ENCODE measurements around the gene ZNF865. TPM values are rescaled to one million over a fixed set of nuclear protein-coding genes. Genes with fewer than 3 reads are reported as not detected.

Gene ZNF865
- total RNA-seq, 1 donor from 2014 or later = 18.9 TPM

- Mint-ChIP-seq H3K9me3 (no peaks in the 10 kb centered on the region), H3K4me3 (peak overlapping the region; percentile 28), H3K27me3 (no peaks in the 10 kb centered on the region), H3K36me3 (ENCODE audit: low read depth) (peaks cover 28% of the 10 kb centered on the region), H3K4me1 (peaks cover 69% of the 10 kb centered on the region), H3K27ac (peak overlapping the region; percentile 53)
- POLR2A ChIA-PET = interaction anchor here (0.7 to 4.7 kb wide), 4 partner anchors 9 to 391 kb away, joined by 3 to 47 read pairs (median 4); partner anchors contain the start of genes HSPBP1 and U2AF2
- DNase-seq (no peak), ATAC-seq (ENCODE audit: low read depth) (no peak)
- intact Hi-C loops (cut with micrococcal nuclease) = loop anchor here (10.0 kb wide), 2 partner anchors 669 to 1181 kb away; partner anchors contain the start of genes LENG9 and ZSCAN5A
- CTCF ChIA-PET = interaction anchor here (4.4 kb wide), 1 partner anchor 12 kb away, joined by 33 read pairs; no protein-coding TSS in a partner anchor
- TF ChIP-seq, protein P1, sequence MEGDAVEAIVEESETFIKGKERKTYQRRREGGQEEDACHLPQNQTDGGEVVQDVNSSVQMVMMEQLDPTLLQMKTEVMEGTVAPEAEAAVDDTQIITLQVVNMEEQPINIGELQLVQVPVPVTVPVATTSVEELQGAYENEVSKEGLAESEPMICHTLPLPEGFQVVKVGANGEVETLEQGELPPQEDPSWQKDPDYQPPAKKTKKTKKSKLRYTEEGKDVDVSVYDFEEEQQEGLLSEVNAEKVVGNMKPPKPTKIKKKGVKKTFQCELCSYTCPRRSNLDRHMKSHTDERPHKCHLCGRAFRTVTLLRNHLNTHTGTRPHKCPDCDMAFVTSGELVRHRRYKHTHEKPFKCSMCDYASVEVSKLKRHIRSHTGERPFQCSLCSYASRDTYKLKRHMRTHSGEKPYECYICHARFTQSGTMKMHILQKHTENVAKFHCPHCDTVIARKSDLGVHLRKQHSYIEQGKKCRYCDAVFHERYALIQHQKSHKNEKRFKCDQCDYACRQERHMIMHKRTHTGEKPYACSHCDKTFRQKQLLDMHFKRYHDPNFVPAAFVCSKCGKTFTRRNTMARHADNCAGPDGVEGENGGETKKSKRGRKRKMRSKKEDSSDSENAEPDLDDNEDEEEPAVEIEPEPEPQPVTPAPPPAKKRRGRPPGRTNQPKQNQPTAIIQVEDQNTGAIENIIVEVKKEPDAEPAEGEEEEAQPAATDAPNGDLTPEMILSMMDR (IDR thresholded peaks at IDR 0.05) = no peak
Measured at GRCh38 chr19:55645512-55645881, 40.0 kb downstream of the ZNF865 start.

GRCh38 chr19:55646889-55647731 is 41.7 kb downstream of the ZNF865 start:
- ATAC-seq (ENCODE audit: low read depth) = peak; percentile 22
- ChIA-PET POLR2A (interaction anchor here (0.6 to 4.7 kb wide), 13 partner anchors 10 to 1199 kb away, joined by 3 to 45 read pairs (median 10); partner anchors contain the start of genes FIZ1, LENG8, ZNF524 and ZNF628), CTCF (interaction anchor here (0.8 to 4.4 kb wide), 3 partner anchors 10 to 47 kb away, joined by 3 to 33 read pairs (median 4); partner anchors contain the start of genes FIZ1 and ZNF524)
- intact Hi-C loops (cut with micrococcal nuclease) = loop anchor here (10.0 kb wide), 2 partner anchors 668 to 1182 kb away; partner anchors contain the start of genes LENG9 and ZSCAN5A
- Mint-ChIP-seq H3K9me3 (no peaks in the 10 kb centered on the region), H3K4me3 (peak overlapping the region; percentile 95), H3K27me3 (no peaks in the 10 kb centered on the region), H3K4me1 (peaks cover 62% of the 10 kb centered on the region), H3K36me3 (ENCODE audit: low read depth) (peaks cover 36% of the 10 kb centered on the region), H3K27ac (peak overlapping the region; percentile 95)
- TF ChIP-seq, protein P1 (IDR thresholded peaks at IDR 0.05) = no peak
- DNase-seq = no peak

- ATAC-seq (ENCODE audit: low read depth) (peak; percentile 23), DNase-seq (peak; percentile 76)
- H3K4me3 Mint-ChIP-seq = peak within 1 kb of the TSS; percentile 95
- intact Hi-C loops (cut with micrococcal nuclease) = loop anchor here (10.0 kb wide), 2 partner anchors 667 to 1183 kb away; partner anchors contain the start of genes LENG9 and ZSCAN5A
- POLR2A ChIA-PET = interaction anchor here (0.6 to 4.7 kb wide), 13 partner anchors 10 to 564 kb away, joined by 3 to 45 read pairs (median 10); partner anchors contain the start of genes FIZ1, HSPBP1, ZNF524 and ZNF628
- CTCF ChIA-PET = interaction anchor here (1.0 to 4.4 kb wide), 2 partner anchors 11 to 15 kb away, joined by 4 to 33 read pairs; no protein-coding TSS in a partner anchor
- H3K36me3 Mint-ChIP-seq (ENCODE audit: low read depth) = peaks cover 39% of the 10 kb centered on the region
- H3K27ac Mint-ChIP-seq = peak within 1 kb of the TSS; percentile 95
- H3K9me3 Mint-ChIP-seq = no peaks in the 10 kb centered on the region
- no peaks in the 10 kb centered on the region for H3K27me3 Mint-ChIP-seq
- TF ChIP-seq, protein P1 (IDR thresholded peaks at IDR 0.05) = no peak
- peaks cover 61% of the 10 kb centered on the region for H3K4me1 Mint-ChIP-seq
Measured at GRCh38 chr19:55647732-55648584, 42.5 kb downstream of the ZNF865 start, which contains the start of gene CCDC106. CCDC106 (plus strand) TSS chr19:55648212; CDS start chr19:55649047, 835 bp downstream.

- H3K36me3 Mint-ChIP-seq (ENCODE audit: low read depth) = peaks cover 37% of the 10 kb centered on the region
- peak overlapping the region; percentile 83 for H3K4me3 Mint-ChIP-seq
- intact Hi-C loops (cut with micrococcal nuclease) = loop anchor here (10.0 kb wide), 2 partner anchors 666 to 1184 kb away; partner anchors contain the start of genes LENG9 and ZSCAN5A
- no peak for ATAC-seq (ENCODE audit: low read depth)
- peak overlapping the region; percentile 80 for H3K27ac Mint-ChIP-seq
- no peaks in the 10 kb centered on the region for H3K9me3 Mint-ChIP-seq
- POLR2A ChIA-PET = interaction anchor here (0.8 to 4.7 kb wide), 5 partner anchors 11 to 564 kb away, joined by 3 to 45 read pairs (median 5); partner anchors contain the start of genes FIZ1 and ZNF524
- no peaks in the 10 kb centered on the region for H3K27me3 Mint-ChIP-seq
- TF ChIP-seq, protein P1 (IDR thresholded peaks at IDR 0.05) = no peak
- peaks cover 59% of the 10 kb centered on the region for H3K4me1 Mint-ChIP-seq
- no peak for DNase-seq
- CTCF ChIA-PET = interaction anchor here (0.7 to 1.7 kb wide), 2 partner anchors 16 to 145 kb away, joined by 3 to 4 read pairs; no protein-coding TSS in a partner anchor
Measured at GRCh38 chr19:55648585-55649267, 43.3 kb downstream of the ZNF865 start.
